ENCODE measurements around the gene CRYBG2.
"Not testable (repeated sequence)": the region's sequence is repeated elsewhere in the genome, so short reads cannot be mapped to it uniquely, and the experiment has no call there.

Gene CRYBG2, protein sequence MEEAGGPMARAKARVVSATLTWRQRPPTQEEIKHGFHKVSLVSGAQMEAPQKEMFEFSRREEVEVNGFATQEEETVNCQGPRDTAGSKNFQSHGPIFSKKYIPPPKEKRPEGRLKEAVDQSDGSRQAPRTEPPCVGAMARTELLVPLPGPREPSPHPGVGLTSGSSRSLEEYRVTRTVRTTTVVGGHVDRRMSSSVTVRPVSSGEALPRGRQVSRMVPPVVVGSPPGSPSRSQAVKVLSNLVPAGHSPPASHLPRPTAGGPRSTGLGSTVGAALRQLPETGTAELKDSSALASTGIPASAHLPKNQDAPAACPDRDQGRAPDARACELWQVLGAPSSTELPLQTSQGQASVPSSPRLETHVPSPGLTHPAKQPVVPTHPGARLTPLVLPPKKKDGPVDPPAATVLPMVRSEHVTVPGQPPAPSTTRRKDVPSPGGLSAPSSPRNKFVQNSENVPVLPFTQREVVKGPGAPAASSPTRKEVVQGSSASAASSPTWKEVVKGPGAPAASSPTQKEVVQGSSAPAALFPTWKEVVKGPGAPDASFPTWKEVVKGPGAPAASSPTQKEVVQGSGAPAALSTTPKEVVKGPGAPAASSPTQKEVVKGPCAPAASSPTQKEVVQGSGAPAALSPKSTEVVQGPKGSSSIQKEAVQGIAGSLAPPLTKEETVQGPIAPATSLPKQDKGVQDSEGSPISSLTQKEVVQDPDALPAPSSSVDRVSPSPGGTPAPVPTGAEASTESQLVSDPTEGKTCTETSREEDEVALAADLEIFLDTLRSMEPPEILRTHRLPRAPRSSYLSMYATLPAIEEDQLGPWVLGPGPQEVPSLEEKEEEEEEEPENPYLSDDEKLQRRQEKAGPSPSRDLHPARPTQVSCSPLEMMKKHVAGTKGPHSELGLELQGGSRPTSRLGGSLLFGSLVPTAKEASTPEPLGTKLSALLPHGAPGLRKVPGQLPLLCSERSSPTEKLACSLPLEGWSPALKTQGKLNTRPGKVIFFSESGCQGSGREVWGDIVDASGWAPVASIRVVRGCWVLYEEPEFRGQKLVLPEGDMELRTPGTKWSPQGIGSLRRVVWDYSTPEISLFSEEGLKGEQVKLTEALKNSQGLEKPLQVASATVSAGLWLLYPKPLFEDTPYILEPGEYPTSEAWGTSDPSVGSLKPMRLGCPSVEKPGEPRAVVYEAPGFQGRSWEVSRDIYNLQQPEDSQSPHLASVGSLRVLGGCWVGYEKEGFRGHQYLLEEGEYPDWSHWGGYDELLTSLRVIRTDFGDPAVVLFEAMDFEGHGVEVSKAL (N-terminal part only)

DNA sequence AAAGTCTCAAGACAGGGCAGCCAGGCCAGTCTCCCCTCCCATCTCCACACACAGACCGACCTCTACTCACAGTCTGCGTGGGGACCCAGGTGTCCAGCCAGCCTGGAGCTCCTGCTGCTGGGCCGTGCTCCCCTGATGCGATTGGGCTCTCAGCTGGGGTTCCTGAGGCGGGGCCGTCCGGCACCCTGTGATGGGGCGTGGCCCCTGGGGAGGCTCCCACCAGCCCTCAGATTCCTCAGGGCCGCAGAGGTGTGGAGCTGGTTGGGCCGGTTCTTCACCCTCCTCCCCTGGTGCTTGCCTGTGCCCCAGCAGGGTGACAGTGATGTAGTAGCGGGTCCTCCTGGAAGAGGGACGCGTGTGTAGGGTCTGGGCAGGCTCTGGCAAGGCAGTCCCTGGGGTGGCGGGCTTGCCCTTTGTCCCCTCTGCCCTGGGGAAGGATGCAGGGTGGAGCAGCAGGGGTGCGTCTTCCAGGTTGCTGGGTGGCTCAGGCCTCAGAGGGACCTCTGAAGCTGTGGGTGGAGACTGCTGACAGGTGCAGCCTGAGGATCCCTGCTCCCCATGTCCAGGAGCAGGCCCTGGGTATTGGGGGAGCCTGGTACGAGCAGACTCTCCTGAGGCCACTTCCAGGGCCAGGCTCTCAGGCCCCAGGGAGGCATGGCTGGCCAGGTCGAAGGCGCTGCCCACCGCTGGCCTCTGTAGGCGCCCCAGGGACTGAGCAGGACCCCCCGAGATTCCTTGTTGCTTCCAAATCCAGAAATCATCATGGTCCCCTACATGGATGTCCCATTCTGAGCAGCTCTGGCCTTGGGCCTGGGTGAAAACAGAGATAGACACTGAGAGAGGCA lies at the start of gene CRYBG2:
Gene CRYBG2 (minus strand): TSS at position 155 of the 845 bp plus-strand sequence. CDS start 7,473 bp downstream, outside the sequence.
- FAIRE-seq (no peak), DNase-seq (ENCODE audit: insufficient read length, low spot score) (no peak)

DNA sequence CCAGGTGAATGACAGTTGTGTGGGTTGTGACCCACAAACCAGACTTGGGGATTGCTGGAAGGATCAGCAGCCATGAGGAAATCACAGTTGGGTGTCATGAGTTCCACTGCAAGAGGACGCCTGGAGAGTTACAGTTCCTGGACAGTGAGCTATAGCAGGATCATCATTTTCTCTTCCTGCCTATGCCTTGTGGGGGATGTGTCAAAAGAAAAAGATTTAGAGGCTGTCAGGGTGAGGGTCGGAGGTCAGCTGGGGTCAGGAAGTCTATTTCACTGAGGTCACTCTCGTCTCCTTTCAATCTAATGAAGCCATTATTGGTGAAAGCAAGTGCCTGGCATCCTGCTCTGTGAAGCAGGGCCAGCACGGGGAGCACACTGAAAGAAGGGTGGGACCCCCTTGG lies 49.7 kb upstream of the CRYBG2 start:
- FAIRE-seq (no peak), DNase-seq (ENCODE audit: insufficient read length, low spot score) (no peak)

DNA sequence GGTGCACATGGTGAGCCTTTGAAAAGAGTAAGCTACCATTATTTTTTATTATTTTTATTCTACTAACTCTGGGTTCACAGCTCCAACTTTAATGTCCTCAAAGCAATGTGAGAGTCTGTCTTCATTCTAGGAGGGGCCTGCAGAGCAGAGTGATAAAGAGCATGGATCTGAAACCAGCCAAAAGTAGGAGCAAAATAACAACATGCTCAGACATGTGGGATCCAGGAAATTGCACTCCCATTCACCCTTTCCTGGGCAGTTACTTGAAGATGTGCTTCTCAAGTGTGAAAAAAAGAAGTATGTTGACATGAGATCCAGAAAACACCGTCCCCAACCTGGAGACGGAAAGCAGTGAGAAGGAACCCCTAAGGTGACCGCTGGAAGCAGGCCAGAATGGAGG lies 48.0 kb upstream of the CRYBG2 start:
- FAIRE-seq (no peak), DNase-seq (ENCODE audit: insufficient read length, low spot score) (no peak)

DNA sequence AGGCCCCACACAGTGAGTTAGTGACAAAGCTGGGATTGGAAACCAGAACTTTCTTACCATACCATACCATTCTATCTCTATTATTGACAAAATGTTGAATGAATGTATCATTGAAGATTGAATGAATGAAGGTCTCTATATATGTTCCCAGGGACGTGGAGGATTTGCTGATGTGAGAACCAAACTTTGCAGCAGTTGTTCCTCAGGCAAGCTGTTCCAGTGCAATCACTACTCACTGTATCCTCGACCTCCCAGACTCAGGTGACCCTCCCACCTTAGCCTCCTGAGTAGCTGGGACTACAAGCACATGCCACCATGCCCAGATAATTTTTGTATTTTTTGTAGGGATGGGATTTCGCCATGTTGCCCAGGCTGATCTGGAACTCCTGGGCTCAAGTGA lies 45.1 kb upstream of the CRYBG2 start:
- DNase-seq (ENCODE audit: insufficient read length, low spot score) (no peak), FAIRE-seq (no peak)

DNA sequence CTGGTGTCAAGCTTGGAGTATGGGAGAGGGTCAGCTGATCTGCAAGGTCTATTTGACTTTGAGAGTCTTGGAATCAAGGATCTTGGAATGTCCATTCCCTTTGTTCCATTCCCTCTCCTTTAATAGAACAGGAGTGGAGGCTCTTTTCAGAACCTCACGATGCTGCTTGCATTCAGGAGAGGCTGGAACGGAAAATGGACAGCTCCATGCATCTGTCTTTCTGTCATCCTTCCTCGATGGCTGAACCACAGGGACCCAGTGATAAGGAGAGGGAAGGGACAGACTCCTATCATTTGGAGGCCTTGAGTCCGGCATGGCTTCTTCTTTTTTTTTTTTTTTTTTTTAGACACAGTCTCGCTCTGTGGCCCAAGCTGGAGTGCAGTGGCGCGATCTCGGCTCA lies 41.8 kb upstream of the CRYBG2 start:
- DNase-seq (ENCODE audit: insufficient read length, low spot score) (no peak), FAIRE-seq (no peak)

DNA sequence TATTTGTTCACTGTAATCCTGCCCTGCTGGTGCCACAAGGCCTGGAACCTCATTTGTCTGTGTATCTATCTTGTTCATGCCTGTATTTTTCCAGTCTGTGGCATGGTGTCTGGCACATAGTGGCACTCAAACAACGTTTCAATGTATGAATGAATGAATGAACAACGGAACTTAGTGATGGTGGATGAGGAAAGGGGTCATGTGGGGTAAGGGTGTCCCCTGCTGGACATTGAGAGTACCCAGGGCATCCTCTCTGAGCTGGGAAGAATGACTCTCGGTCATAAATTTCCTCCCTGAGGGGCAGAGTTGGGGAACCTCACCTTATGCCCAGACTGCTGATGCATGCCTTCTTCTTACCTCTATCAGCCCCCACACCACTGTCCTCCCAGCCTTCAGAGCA lies 37.5 kb upstream of the CRYBG2 start:
- DNase-seq (ENCODE audit: insufficient read length, low spot score) (no peak), FAIRE-seq (no peak)

DNA sequence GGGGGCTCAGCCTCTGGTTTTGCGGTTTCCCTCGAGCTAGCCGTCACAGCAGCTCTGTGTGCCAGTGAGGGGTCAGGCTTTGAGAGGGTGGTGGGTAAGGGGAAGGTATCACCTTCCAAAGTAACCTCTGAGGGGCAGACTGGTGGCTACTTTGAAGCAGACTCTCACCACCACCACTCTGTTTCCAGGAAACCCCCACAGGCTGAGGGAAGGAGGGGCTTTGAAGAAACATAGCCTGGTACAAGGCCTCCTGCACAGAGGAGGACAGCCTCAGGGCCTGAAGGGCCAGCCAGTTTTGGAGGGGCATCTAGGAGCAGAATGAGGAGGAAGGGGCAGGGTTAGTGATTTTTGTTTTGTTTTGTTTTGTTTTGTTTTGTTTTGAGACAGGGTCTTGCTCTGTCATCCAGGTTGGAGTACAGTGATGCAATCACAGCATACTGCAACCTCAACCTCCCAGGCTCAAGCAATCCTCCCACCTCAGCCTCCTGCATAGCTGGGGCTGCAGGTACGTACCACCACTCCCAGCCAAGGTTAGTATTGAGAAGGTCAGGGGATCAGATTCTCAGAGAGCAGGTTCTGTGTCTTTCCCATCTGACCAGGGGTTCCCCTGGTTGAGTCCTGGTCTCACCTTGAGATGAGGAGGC lies 35.8 kb upstream of the CRYBG2 start:
- no peak for FAIRE-seq

DNA sequence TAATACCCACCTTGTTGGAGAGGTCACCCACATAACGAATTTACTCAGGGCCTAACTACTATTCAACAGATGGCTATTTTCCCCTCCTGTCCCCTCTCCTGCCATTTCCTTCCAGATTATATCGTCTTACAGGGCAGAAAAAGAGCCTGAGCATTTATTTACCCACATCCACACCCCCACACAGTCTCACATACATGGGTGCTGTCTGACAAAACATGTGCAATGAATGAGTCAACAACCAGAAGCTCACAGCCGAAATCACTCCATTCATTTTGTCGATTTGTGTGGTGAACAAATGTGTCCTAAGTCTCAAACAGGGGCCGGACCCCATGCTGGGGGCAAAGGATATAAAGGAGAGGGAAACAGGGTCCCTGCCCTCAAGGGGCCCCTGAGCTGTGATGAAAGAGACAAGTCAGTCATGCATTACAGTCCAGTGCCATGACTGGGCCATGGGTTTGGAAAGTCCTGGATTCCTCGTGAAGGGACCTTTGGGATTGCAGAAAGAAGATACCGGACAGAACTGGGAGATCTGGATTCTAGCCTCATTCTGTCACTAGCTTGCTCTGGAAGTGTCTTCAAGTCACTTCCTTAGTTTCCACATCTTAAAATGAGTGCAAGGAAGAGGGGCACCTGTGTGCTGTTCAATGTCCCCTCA lies 35.0 kb upstream of the CRYBG2 start:
- DNase-seq (ENCODE audit: insufficient read length, low spot score) (no peak), FAIRE-seq (no peak)

More for the DNA sequence above, 35.8 kb upstream of the CRYBG2 start:
- no peak for DNase-seq (ENCODE audit: insufficient read length, low spot score)

DNA sequence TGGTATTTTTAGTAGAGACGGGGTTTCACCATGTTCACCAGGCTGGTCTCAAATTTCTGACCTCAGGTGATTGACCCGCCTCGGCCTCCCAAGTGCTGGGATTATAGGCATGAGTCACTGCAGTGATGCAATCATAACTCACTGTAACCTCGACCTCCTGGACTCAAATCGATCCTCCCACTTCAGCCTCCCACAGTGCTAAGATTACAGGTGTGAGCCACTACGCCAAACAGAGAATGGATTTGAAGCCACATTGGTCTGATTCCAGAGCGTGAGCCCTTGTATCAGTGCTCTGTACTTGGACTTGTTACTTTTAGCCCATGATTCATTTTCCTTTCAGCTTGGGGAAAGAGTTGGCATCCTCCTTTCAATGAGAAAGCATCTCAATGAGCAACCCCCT lies 33.5 kb upstream of the CRYBG2 start:
- FAIRE-seq: no peak
- DNase-seq (ENCODE audit: insufficient read length, low spot score): no peak

DNA sequence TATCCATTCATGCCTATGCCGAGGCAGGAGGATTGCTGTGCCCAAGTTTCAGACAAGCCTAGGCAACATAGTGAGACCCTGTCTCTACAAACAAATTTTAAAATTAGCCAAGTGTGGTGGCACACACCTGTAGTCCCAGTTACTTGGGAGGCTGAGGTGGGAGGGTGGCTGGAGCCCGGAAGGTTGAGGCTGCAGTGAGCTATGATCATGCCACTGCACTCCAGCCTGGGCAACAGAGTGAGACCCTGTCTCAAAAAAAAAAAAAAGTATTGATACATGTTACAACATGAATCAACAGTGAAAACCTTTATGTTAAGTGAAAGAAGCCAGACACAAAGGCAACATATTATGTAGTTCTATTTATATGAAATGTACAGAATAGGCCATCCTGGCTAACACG lies 31.1 kb upstream of the CRYBG2 start:
- DNase-seq (ENCODE audit: insufficient read length, low spot score); FAIRE-seq: not testable (repeated sequence)

DNA sequence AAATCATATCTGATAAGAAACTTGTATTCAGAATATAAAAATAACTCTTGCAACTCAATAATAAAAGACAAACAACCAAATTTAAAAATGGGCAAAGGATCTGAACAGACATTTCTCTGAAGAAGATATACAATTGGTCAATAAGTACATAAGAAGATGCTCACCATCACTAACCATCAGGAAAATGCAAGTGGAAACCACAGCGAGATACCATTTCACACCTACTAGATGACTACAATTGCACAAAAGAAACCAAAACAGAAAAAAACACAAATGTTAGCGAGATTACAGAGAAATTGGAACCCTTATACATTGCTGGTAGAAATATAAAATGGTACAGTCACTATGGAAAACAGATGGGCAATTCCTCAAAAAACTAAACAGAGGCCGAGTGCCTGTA lies 30.1 kb upstream of the CRYBG2 start:
- DNase-seq (ENCODE audit: insufficient read length, low spot score) (no peak), FAIRE-seq (no peak)

DNA sequence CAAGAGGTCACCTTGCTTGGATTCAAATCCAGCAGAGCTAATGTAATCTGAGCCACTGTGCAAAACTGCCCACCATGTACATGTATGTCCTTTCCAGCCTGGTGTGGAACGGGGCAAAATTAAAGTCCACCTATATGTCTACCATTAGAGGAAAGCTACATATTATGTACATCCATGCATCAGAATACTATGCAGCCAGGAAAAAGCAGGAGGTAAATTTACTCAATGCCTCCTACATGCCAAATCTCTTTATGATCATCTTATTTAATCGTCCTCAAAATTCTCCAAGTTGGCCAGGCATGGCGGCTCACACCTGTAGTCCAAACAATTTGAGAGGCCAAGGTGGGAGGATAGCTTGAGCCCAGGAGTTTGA lies 24.9 kb upstream of the CRYBG2 start:
- no peak for FAIRE-seq

DNA sequence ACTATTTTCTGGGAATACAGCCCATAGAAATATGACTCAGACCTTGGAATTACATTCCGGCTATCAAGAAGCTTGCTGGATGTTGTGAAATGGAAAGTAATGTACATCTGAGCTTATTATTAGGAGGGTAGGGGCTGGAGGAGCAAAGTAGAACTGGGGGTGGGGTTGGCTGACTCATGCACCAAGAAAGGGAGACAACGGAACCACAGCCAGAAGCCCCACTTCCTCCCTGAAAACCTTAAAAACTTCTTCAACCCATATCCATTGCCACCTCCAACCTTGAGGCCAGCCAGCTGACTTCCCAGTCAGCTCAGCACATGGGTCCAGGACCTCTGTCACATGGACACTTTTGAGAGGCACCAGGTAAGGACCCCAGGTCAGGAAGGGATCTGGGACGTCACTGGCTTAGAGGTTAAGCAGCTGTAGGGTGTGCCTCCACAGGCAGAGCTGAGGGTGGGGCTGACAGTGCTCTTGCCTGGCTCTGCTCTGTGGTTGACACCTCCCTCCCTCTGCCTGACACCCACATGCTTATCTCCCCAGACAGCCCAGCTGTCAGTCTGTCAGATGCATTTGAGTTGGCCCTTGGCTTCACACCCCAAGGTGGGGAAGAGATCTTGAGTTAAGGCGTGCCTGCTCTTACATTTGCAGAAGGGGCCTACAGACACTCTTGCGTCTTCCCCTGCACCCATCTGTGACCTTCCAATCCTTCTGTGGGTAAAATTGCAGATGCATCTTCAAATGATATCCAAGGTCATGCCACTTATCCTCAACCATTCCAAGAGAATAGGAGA lies 24.4 kb upstream of the CRYBG2 start:
- DNase-seq (ENCODE audit: insufficient read length, low spot score): peak; percentile 60
- FAIRE-seq: peak; percentile 83

More for the DNA sequence above, 24.9 kb upstream of the CRYBG2 start:
- no peak for DNase-seq (ENCODE audit: insufficient read length, low spot score)

DNA sequence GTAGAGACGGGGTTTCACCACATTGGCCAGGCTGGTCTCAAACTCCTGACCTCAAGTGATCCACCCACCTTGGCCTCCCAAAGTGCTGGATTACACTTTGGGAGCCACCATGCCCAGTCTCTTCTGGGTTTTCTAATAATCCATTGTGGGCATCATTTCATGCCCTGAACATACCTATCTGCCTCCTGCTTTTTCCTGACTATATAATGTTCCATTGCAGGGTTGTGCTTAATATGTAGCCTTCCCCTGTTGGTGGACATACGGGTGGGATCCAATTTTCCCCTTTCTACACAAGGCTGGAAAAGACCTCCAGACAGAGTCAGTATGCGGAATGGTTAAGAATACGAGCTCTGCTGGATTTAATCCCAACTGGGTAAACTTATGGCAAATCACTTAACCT lies 22.1 kb upstream of the CRYBG2 start:
- FAIRE-seq (no peak), DNase-seq (ENCODE audit: insufficient read length, low spot score) (no peak)

DNA sequence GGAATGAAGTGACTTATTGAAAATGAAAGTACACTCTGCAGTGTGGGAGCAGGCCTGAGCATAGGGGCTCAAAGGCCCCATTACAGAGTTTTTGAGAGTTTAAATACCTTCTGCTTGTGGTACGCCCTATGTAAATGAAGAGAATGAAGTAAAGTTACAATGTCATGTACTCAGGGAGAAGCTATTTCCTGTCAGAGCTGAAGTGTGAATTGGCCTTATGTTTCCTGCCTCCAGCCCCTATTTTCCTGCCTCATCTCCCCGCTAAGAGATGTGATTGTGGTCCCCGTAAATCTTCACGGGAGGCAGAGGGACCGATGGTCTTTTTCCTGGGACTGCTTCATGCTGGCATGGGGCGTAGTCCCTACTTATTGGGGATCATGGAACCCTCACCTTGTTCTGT lies 21.2 kb upstream of the CRYBG2 start:
- no peak for DNase-seq (ENCODE audit: insufficient read length, low spot score)
- FAIRE-seq: no peak

DNA sequence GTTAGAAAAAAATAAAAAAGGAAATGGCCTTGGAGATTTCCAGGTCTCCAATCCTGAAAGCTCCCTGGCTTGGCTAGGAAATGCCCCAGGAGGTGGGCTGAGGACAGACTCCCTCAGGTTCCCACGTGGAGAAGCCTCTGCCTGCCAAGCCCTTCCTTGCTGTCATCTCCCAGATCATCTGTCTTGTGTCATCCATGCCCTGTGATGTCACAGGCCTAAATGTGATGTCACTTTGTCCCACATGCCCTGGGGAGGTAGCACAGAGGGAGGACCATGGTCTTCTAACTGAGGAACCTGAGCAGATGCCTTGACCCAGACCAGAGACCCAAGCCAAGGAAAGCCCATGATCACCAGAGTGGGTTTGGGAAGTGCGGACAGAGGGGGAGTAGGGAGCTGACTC lies 20.4 kb upstream of the CRYBG2 start:
- not testable (repeated sequence) for DNase-seq (ENCODE audit: insufficient read length, low spot score); FAIRE-seq

DNA sequence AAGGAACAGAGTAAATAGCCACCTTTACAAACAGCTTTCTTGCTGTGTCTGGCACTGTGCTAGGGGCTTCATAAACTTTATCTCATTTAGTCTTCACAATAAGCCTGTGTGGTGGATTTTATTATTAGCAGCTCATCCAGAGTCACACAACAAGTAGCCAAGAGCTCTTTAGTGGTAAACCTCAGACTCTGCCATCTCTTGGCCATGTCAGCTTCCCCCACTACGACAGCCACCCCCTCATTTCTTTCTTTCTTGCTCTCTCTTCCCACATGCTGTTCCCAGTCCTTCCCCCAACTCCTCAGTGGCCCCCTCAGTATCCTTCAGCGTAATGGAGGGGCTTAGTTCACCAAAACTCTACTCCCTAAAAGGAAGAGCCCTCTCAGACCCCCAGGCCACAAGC lies 19.9 kb upstream of the CRYBG2 start:
- DNase-seq (ENCODE audit: insufficient read length, low spot score): no peak

DNA sequence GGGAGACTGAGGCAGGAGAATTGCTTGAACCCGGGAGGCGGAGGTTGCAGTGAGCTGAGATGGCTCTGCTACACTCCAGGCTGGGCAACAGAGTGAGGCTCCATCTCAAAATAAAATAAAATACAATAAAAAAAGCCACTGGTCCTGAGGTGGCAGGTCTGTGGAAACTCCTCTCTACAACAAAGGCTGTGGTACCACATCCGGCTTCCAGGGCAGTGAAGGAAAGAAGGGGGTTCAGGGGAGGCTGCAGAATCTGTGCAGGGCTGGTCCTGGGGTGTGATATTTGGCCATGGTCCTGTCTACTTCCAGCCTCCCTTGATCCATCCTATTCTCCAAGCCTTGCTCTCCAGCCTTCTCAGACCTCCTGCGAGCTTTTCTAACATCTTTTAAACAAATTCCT lies 19.4 kb upstream of the CRYBG2 start:
- DNase-seq (ENCODE audit: insufficient read length, low spot score) (no peak), FAIRE-seq (no peak)

More for the DNA sequence above, 19.9 kb upstream of the CRYBG2 start:
- FAIRE-seq: no peak
